Measurements from ENCODE around the gene LRP5. TPM values are rescaled to one million over a fixed set of nuclear protein-coding genes. Genes with fewer than 3 reads are reported as not detected.

Gene LRP5
- total and polyA plus RNA-seq, 9 of the 15 experiments (the other 6 are each of a cell fraction or from before 2014, with no cell fraction given), result 0.48 to 44.2 (median 13.5) TPM

DNA sequence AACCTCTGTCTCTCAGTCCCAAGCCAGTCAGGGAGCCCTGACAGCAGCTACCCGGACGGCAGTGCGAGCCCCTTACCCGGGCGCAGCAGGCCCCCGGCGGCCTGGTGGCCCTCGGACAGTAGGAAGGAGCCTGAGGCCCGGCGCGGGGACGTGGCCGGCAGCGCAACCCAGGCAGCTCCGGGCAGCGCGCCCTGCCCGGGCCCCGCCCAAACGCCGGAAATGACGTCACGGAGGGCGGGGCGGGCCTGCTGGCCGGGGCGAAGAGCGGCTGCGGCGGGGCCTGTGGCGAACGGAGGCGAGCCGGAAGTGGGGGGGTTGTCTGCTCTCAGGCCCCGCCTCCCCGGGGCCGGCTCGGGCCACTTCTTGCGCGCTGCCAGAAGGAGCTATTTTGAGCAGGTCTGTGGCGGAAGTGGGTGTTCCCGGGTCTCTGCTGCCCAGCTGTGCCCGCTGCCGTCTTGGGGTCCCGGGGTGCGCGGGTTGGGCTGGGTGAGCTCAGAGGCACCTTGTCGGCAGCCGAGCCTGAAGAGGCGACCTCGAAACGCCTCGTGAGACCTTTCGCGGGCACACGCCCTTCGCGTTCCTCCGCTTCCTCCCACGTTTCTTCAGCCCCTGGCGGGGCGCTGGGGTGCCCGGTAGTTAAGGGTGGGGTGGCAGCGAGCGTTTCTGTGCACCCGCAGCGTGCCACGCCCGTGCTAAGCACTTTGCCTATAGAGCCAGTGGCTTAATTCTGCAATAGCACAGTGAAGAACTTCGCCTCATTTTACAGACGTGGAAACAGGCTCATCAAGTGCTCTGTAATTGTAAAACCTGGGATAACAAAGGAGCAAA is 40.4 kb upstream of the LRP5 start, which contains the start of gene C11orf24 (continued):
- TF ChIP-seq HDAC3 (IDR thresholded peaks at IDR 0.05; ENCODE audit: borderline replicate concordance, partially characterized antibody) (no peak), YY1 (IDR thresholded peaks at IDR 0.05; ENCODE audit: borderline replicate concordance in 1 of 3, control insufficient read depth in 1 of 3, extremely low read depth in 1 of 3, insufficient read depth in 3 of 3, insufficient read length in 1 of 3, insufficient replicate concordance in 2 of 3, low read depth in 1 of 3, low read length in 2 of 3) (peak in 2 of 3 experiments; percentile 54 to 65), ZNF124 (CRISPR knock-in tag; IDR thresholded peaks at IDR 0.05) (no peak), ZNF263 (CRISPR knock-in tag; IDR thresholded peaks at IDR 0.05; ENCODE audit: borderline replicate concordance) (no peak), PURB (CRISPR knock-in tag; IDR thresholded peaks at IDR 0.05; ENCODE audit: low read depth) (no peak), SIN3B (IDR thresholded peaks at IDR 0.05; ENCODE audit: low read depth) (peak; percentile 56; the same call in 1 of the 2 replicates), MTA1 (IDR thresholded peaks at IDR 0.05; ENCODE audit: borderline replicate concordance) (no peak), ZNF551 (CRISPR knock-in tag; IDR thresholded peaks at IDR 0.05) (no peak), GTF2E2 (tag; IDR thresholded peaks at IDR 0.05) (peak; percentile 91), PCBP2 (IDR thresholded peaks at IDR 0.05; ENCODE audit: low read depth, low read length, poor library complexity, severe bottlenecking) (no peak), ZNF695 (CRISPR knock-in tag; IDR thresholded peaks at IDR 0.05) (no peak)
- TF ChIP-seq, protein P1, sequence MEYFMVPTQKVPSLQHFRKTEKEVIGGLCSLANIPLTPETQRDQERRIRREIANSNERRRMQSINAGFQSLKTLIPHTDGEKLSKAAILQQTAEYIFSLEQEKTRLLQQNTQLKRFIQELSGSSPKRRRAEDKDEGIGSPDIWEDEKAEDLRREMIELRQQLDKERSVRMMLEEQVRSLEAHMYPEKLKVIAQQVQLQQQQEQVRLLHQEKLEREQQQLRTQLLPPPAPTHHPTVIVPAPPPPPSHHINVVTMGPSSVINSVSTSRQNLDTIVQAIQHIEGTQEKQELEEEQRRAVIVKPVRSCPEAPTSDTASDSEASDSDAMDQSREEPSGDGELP (CRISPR knock-in tag; IDR thresholded peaks at IDR 0.05; ENCODE audit: borderline replicate concordance), result peak; percentile 83; the same call in 1 of the 2 replicates
- TF ChIP-seq, protein P2, sequence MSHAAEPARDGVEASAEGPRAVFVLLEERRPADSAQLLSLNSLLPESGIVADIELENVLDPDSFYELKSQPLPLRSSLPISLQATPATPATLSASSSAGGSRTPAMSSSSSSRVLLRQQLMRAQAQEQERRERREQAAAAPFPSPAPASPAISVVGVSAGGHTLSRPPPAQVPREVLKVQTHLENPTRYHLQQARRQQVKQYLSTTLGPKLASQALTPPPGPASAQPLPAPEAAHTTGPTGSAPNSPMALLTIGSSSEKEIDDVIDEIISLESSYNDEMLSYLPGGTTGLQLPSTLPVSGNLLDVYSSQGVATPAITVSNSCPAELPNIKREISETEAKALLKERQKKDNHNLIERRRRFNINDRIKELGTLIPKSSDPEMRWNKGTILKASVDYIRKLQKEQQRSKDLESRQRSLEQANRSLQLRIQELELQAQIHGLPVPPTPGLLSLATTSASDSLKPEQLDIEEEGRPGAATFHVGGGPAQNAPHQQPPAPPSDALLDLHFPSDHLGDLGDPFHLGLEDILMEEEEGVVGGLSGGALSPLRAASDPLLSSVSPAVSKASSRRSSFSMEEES (CRISPR knock-in tag; IDR thresholded peaks at IDR 0.05), result no peak
- TF ChIP-seq, protein P3, sequence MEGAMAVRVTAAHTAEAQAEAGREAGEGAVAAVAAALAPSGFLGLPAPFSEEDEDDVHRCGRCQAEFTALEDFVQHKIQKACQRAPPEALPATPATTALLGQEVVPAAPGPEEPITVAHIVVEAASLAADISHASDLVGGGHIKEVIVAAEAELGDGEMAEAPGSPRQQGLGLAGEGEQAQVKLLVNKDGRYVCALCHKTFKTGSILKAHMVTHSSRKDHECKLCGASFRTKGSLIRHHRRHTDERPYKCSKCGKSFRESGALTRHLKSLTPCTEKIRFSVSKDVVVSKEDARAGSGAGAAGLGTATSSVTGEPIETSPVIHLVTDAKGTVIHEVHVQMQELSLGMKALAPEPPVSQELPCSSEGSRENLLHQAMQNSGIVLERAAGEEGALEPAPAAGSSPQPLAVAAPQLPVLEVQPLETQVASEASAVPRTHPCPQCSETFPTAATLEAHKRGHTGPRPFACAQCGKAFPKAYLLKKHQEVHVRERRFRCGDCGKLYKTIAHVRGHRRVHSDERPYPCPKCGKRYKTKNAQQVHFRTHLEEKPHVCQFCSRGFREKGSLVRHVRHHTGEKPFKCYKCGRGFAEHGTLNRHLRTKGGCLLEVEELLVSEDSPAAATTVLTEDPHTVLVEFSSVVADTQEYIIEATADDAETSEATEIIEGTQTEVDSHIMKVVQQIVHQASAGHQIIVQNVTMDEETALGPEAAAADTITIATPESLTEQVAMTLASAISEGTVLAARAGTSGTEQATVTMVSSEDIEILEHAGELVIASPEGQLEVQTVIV (CRISPR knock-in tag; IDR thresholded peaks at IDR 0.05; ENCODE audit: borderline replicate concordance), result no peak
- TF ChIP-seq, protein P4, sequence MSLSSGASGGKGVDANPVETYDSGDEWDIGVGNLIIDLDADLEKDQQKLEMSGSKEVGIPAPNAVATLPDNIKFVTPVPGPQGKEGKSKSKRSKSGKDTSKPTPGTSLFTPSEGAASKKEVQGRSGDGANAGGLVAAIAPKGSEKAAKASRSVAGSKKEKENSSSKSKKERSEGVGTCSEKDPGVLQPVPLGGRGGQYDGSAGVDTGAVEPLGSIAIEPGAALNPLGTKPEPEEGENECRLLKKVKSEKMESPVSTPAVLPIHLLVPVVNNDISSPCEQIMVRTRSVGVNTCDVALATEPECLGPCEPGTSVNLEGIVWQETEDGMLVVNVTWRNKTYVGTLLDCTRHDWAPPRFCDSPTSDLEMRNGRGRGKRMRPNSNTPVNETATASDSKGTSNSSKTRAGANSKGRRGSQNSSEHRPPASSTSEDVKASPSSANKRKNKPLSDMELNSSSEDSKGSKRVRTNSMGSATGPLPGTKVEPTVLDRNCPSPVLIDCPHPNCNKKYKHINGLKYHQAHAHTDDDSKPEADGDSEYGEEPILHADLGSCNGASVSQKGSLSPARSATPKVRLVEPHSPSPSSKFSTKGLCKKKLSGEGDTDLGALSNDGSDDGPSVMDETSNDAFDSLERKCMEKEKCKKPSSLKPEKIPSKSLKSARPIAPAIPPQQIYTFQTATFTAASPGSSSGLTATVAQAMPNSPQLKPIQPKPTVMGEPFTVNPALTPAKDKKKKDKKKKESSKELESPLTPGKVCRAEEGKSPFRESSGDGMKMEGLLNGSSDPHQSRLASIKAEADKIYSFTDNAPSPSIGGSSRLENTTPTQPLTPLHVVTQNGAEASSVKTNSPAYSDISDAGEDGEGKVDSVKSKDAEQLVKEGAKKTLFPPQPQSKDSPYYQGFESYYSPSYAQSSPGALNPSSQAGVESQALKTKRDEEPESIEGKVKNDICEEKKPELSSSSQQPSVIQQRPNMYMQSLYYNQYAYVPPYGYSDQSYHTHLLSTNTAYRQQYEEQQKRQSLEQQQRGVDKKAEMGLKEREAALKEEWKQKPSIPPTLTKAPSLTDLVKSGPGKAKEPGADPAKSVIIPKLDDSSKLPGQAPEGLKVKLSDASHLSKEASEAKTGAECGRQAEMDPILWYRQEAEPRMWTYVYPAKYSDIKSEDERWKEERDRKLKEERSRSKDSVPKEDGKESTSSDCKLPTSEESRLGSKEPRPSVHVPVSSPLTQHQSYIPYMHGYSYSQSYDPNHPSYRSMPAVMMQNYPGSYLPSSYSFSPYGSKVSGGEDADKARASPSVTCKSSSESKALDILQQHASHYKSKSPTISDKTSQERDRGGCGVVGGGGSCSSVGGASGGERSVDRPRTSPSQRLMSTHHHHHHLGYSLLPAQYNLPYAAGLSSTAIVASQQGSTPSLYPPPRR (CRISPR knock-in tag; IDR thresholded peaks at IDR 0.05; ENCODE audit: borderline replicate concordance), result peak; percentile 72; the same call in 1 of the 2 replicates

All from K562 (cell line).